IMR-90 (cell line): ENCODE results near the gene MYF6. TPM values are rescaled to one million over a fixed set of nuclear protein-coding genes. Genes with fewer than 3 reads are reported as not detected.

Source experiments
- ATAC-seq: fragments of 200-7000 bp; cut with Tn5 transposase; 2 replicates; pipeline ENCODE4 v1.9.1; 2020; ENCODE audit warnings: low read depth, mild to moderate bottlenecking, moderate library complexity
- BruUV-seq: library from RNA; stranded (reverse); fragments of 400-500 nt; replicated peaks from 2 replicates; lab custom pipeline; 2021; lab: Mats Ljungman, UMichigan
- CTCF ChIA-PET: fragments of 300-600 bp; formaldehyde crosslinking; extraction: SDS; loops from one replicate; lab custom pipeline; 2021; ENCODE audit warnings: antibody characterized with exemption; lab: Yijun Ruan, JAX
- POLR2A ChIA-PET: fragments of 300-600 bp; sonication (Branson Sonifier 250); formaldehyde crosslinking; loops from one replicate; lab custom pipeline; 2022; ENCODE audit warnings: antibody characterized with exemption; ENCODE audit not compliant: unreplicated experiment; lab: Charles Lee
- DNase-seq: peaks from one replicate; pipeline ENCODE4 v3.0.0; 2013
- H2AFZ ChIP-seq: replicated peaks from 2 replicates; pipeline ENCODE3; 2013; ENCODE audit warnings: low read length, mild to moderate bottlenecking; ENCODE audit not compliant: poor library complexity
- H2AK5ac ChIP-seq: 2 replicates; pipeline ENCODE4 v1.6.1; 2013; ENCODE audit warnings: low read depth, low read length, inconsistent platforms
- H2AK9ac ChIP-seq: replicated peaks from 2 replicates; pipeline ENCODE3; 2013; ENCODE audit warnings: mild to moderate bottlenecking, low read depth, low read length, moderate library complexity; ENCODE audit not compliant: poor library complexity
- H2BK120ac ChIP-seq: 2 replicates; pipeline ENCODE4 v1.6.1; 2013; ENCODE audit warnings: low read depth, low read length, inconsistent platforms
- H2BK15ac ChIP-seq: 3 replicates; pipeline ENCODE4 v1.6.1; 2013; ENCODE audit warnings: low read depth, low read length, inconsistent platforms
- H2BK20ac ChIP-seq: 2 replicates; pipeline ENCODE4 v1.6.1; 2013; ENCODE audit warnings: low read depth, mild to moderate bottlenecking, inconsistent platforms, low read length, moderate library complexity
- H2BK5ac ChIP-seq: 2 replicates; pipeline ENCODE4 v1.6.1; 2013; ENCODE audit warnings: mild to moderate bottlenecking, low read depth, low read length, inconsistent platforms; ENCODE audit not compliant: poor library complexity, severe bottlenecking
- H3K14ac ChIP-seq: replicated peaks from 2 replicates; pipeline ENCODE4 v1.6.1; 2013; ENCODE audit warnings: low read depth, low read length, inconsistent platforms
- H3K18ac ChIP-seq: 2 replicates; pipeline ENCODE4 v1.6.1; 2013; ENCODE audit warnings: low read depth, low read length, control low read depth
- H3K23ac ChIP-seq: 2 replicates; pipeline ENCODE4 v1.6.1; 2013; ENCODE audit warnings: low read depth, low read length, inconsistent platforms
- H3K27ac ChIP-seq: 2 replicates; pipeline ENCODE4 v1.5.1; 2013; ENCODE audit warnings: mild to moderate bottlenecking, control low read depth, low read length; ENCODE audit not compliant: insufficient read depth
- H3K27me3 ChIP-seq: 2 replicates; pipeline ENCODE4 v1.6.1; 2013; ENCODE audit warnings: low read length; ENCODE audit not compliant: control insufficient read depth, insufficient read depth
- H3K36me3 ChIP-seq: 2 replicates; pipeline ENCODE4 v1.6.1; 2013; ENCODE audit warnings: low read length, mixed read lengths; ENCODE audit not compliant: control insufficient read depth, insufficient read depth
- H3K4ac ChIP-seq: 2 replicates; pipeline ENCODE4 v1.6.1; 2013; ENCODE audit warnings: low read depth, low read length, inconsistent platforms
- H3K4me1 ChIP-seq: 2 replicates; pipeline ENCODE4 v1.6.1; 2013; ENCODE audit warnings: low read length, mixed read lengths; ENCODE audit not compliant: control insufficient read depth, insufficient read depth
- H3K4me2 ChIP-seq: 2 replicates; pipeline ENCODE4 v1.6.1; 2013; ENCODE audit warnings: low read depth, mild to moderate bottlenecking, control low read depth, low read length, moderate library complexity
- H3K4me3 ChIP-seq: 2 replicates; pipeline ENCODE4 v1.5.1; 2013; ENCODE audit warnings: low read depth, mild to moderate bottlenecking, control low read depth, low read length, moderate library complexity; ENCODE audit not compliant: insufficient read depth
- H3K56ac ChIP-seq: 2 replicates; pipeline ENCODE4 v1.6.1; 2013; ENCODE audit warnings: low read length, inconsistent platforms; ENCODE audit not compliant: insufficient read depth; ENCODE audit errors: extremely low read depth
- H3K79me1 ChIP-seq, 2 experiments: 2 replicates each; pipeline ENCODE4 v1.6.1; 2013; ENCODE audit warnings: low read length in 2 of 2, inconsistent platforms in 1 of 2, low read depth in 1 of 2
- H3K9ac ChIP-seq: 2 replicates; pipeline ENCODE4 v1.6.1; 2013; ENCODE audit warnings: low read depth, low read length, control low read depth
- H3K9me1 ChIP-seq: 2 replicates; pipeline ENCODE4 v1.6.1; 2013; ENCODE audit warnings: low read length, inconsistent platforms; ENCODE audit not compliant: insufficient read depth
- H3K9me3 ChIP-seq: 2 replicates; pipeline ENCODE4 v1.6.1; 2013; ENCODE audit warnings: low read length; ENCODE audit not compliant: control insufficient read depth, insufficient read depth
- H4K20me1 ChIP-seq: 2 replicates; pipeline ENCODE4 v1.6.1; 2013; ENCODE audit warnings: low read length, inconsistent platforms; ENCODE audit not compliant: insufficient read depth
- H4K5ac ChIP-seq: 2 replicates; pipeline ENCODE4 v1.6.1; 2013; ENCODE audit warnings: mild to moderate bottlenecking, low read depth, low read length, control low read depth
- H4K8ac ChIP-seq, 2 experiments: 2 replicates each; pipeline ENCODE4 v1.6.1; 2013; ENCODE audit warnings: low read depth in 2 of 2, low read length in 2 of 2, control low read depth in 1 of 2, inconsistent platforms in 1 of 2
- H4K91ac ChIP-seq: 2 replicates; pipeline ENCODE4 v1.6.1; 2013; ENCODE audit warnings: low read depth, low read length, inconsistent platforms; ENCODE audit not compliant: insufficient read depth
- BHLHE40 ChIP-seq: fragments of 150-350 bp; IDR thresholded peaks from 2 replicates; pipeline ENCODE4 v1.6.1; 2016; ENCODE audit warnings: mild to moderate bottlenecking, low read depth, low read length
- CEBPB ChIP-seq: IDR thresholded peaks from 2 replicates; pipeline ENCODE4 v1.6.1; 2012; ENCODE audit warnings: low read depth, low read length, improper control_type of control experiment
- CHD1 ChIP-seq: IDR thresholded peaks from 2 replicates; pipeline ENCODE4 v1.6.1; 2012; ENCODE audit warnings: low read depth, low read length, improper control_type of control experiment
- CTCF ChIP-seq: conservative IDR thresholded peaks from 2 replicates; pipeline ENCODE4 v1.5.1; 2012; ENCODE audit warnings: mild to moderate bottlenecking, low read depth, low read length, improper control_type of control experiment
- ELK1 ChIP-seq: fragments of 150-350 bp; IDR thresholded peaks from 2 replicates; pipeline ENCODE4 v1.6.1; 2016; ENCODE audit warnings: low read depth, mild to moderate bottlenecking, low read length, moderate library complexity, borderline replicate concordance
- FOS ChIP-seq: fragments of 150-350 bp; IDR thresholded peaks from 2 replicates; pipeline ENCODE4 v1.6.1; 2016; ENCODE audit warnings: low read depth, low read length
- MAFK ChIP-seq: IDR thresholded peaks from 2 replicates; pipeline ENCODE4 v1.6.1; 2012; ENCODE audit warnings: low read depth, low read length, improper control_type of control experiment
- MAZ ChIP-seq: IDR thresholded peaks from 2 replicates; pipeline ENCODE4 v1.6.1; 2012; ENCODE audit warnings: low read depth, mild to moderate bottlenecking, low read length, improper control_type of control experiment, moderate library complexity, borderline replicate concordance
- MXI1 ChIP-seq: IDR thresholded peaks from 2 replicates; pipeline ENCODE4 v1.6.1; 2012; ENCODE audit warnings: low read depth, mild to moderate bottlenecking, low read length, moderate library complexity, borderline replicate concordance
- NFE2L2 ChIP-seq: fragments of 150-350 bp; IDR thresholded peaks from 2 replicates; pipeline ENCODE4 v1.6.1; 2016; ENCODE audit warnings: low read depth, mild to moderate bottlenecking, low read length
- POLR2A ChIP-seq: IDR thresholded peaks from 2 replicates; pipeline ENCODE4 v1.6.1; 2012; ENCODE audit warnings: mild to moderate bottlenecking, low read depth, low read length
- RAD21 ChIP-seq: IDR thresholded peaks from 2 replicates; pipeline ENCODE4 v1.6.1; 2012; ENCODE audit warnings: low read length, improper control_type of control experiment
- RCOR1 ChIP-seq: IDR thresholded peaks from 2 replicates; pipeline ENCODE4 v1.6.1; 2012; ENCODE audit warnings: mild to moderate bottlenecking, low read length, improper control_type of control experiment; ENCODE audit not compliant: insufficient replicate concordance
- RFX5 ChIP-seq: IDR thresholded peaks from 2 replicates; pipeline ENCODE4 v1.8.0; 2012; ENCODE audit warnings: low read depth, mild to moderate bottlenecking, low read length, moderate library complexity
- SMC3 ChIP-seq: fragments of 150-350 bp; IDR thresholded peaks from 2 replicates; pipeline ENCODE4 v1.6.1; 2016; ENCODE audit warnings: low read depth, mild to moderate bottlenecking, antibody characterized with exemption, low read length, moderate library complexity
- USF2 ChIP-seq: fragments of 150-350 bp; IDR thresholded peaks from 2 replicates; pipeline ENCODE4 v1.6.1; 2017; ENCODE audit warnings: mild to moderate bottlenecking, antibody characterized with exemption, low read length, low read depth
- WGBS, 2 experiments: methylation state at CpG; one replicate each; pipeline versions ENCODE4 v1.1.5 to v1.1.7; 2013; ENCODE audit warnings: missing lambda C conversion rate in 2 of 2; ENCODE audit not compliant: insufficient read length in 1 of 2; ENCODE audit errors: extremely low coverage in 2 of 2; 5-methylcytosine and 5-hydroxymethylcytosine counted together
- dilution Hi-C: fragments of 300-500 bp; cut with HindIII; formaldehyde crosslinking; loops from one replicate; pipeline ENCODE4 v1.14.3; 2018; ENCODE audit warnings: low sequenced_read_pairs; ENCODE audit not compliant: unreplicated experiment
- in situ Hi-C: fragments of 300-500 bp; cut with MboI; formaldehyde crosslinking; loops from 3 replicates; pipeline ENCODE4 v1.14.3; 2019; ENCODE audit warnings: low sequenced_read_pairs, inconsistent platforms, mixed read lengths
- intact Hi-C: fragments of 100-400 bp; cut with micrococcal nuclease; formaldehyde crosslinking; loops from 2 replicates; pipeline ENCODE4 v1.10.0; 2022
- polyA plus RNA-seq, 3 experiments: library from polyadenylated mRNA; depleted of rRNA; stranded (reverse); fragments of >200 nt; gene quantifications; 2 replicates each; pipeline ENCODE4 v1.2.3, GENCODE V29; 2012; ENCODE audit warnings: low replicate concordance in 1 of 3
- total RNA-seq: library from RNA; depleted of rRNA; stranded (reverse); fragments of >200 nt; gene quantifications from 2 replicates; pipeline ENCODE4 v1.2.3, GENCODE V29; 2012

MYF6 gene
- total and polyA plus RNA-seq, 2 of the 4 experiments (the other 2 are of a cell fraction), result not detected

- Histone ChIP-seq H3K9me3 (no peaks in the 10 kb centered on the region), H3K27ac (no peak overlapping the region), H2BK120ac (no peak overlapping the region), H3K4me3 (no peak overlapping the region), H2AK9ac (no peak overlapping the region), H2AFZ (no peak overlapping the region), H2BK20ac (no peak overlapping the region), H3K36me3 (no peaks in the 10 kb centered on the region), H3K9ac (no peak overlapping the region), H2AK5ac (no peak overlapping the region), H3K4me1 (peaks cover 2% of the 10 kb centered on the region; the same call in 1 of the 2 replicates), H3K23ac (no peak overlapping the region), H3K27me3 (no peaks in the 10 kb centered on the region), H3K14ac (no peak overlapping the region), H2BK15ac (no peak overlapping the region), H3K9me1 (no peaks in the 10 kb centered on the region), H3K79me1 (no peaks in the 10 kb centered on the region), H3K18ac (no peak overlapping the region), H3K56ac (no peak overlapping the region), H3K4me2 (no peak overlapping the region), H4K8ac (no peak overlapping the region), H4K91ac (no peak overlapping the region), H3K4ac (no peak overlapping the region), H4K20me1 (no peaks in the 10 kb centered on the region), H2BK5ac (no peak overlapping the region), H4K5ac (no peak overlapping the region)
- in situ Hi-C loops (no loop called here), intact Hi-C loops (no loop called here), dilution Hi-C loops (no loop called here)
- TF ChIP-seq RFX5 (no peak), ELK1 (no peak), USF2 (no peak), CEBPB (no peak), RAD21 (no peak), SMC3 (no peak), CHD1 (no peak), FOS (no peak), CTCF (no peak), BHLHE40 (no peak), MXI1 (no peak), MAZ (no peak), POLR2A (no peak), RCOR1 (no peak), NFE2L2 (no peak), MAFK (no peak)
- no CpG with 5 or more reads among the region's 2 CpGs for WGBS, 2 experiments
- ChIA-PET CTCF (no interaction called here), POLR2A (no interaction called here)
- BruUV-seq, result no TSS peak
- ATAC-seq, result no peak; the same call in 1 of the 2 replicates
- DNase-seq, result peak; percentile 1
These were observed 6.0 kb upstream of the MYF6 start for GRCh38 chr12:80701388-80701787.
